ENCODE measurements around the gene RRH.

Gene RRH

GRCh38 chr4:109890076-109890475, 62.3 kb downstream of the RRH start:
- no peak for DNase-seq

Data from activated gamma-delta T cell treated with Interleukin-2 at 50 U/mL for 16 hours (primary cell).